NB4 (cell line): ENCODE measurements around the gene CTNNA3.

Experiments
- CTCF ChIP-seq: IDR thresholded peaks from one replicate; pipeline ENCODE4 v1.5.1; 2012; ENCODE audit warnings: low read depth, low read length
- POLR2A ChIP-seq: IDR thresholded peaks from 2 replicates; pipeline ENCODE4 v1.6.1; 2011; ENCODE audit warnings: mild to moderate bottlenecking; ENCODE audit not compliant: insufficient read length; ENCODE audit errors: extremely low read depth

GRCh38 chr10:66572700-66573099, 1123.3 kb downstream of the CTNNA3 start:
- TF ChIP-seq POLR2A, result no peak
- TF ChIP-seq CTCF, result no peak
